Mesenchymal stem cell (in vitro differentiated cells and primary cell): ENCODE results near the gene WNT8B.

Experiments used
- DNase-seq: peaks from one replicate; pipeline ENCODE4 v3.0.0-alpha.2; 2013
- H2AFZ ChIP-seq: one replicate; pipeline ENCODE4 v1.6.1; 2013; ENCODE audit warnings: low read depth, mild to moderate bottlenecking, control low read depth, inconsistent platforms, low read length, moderate library complexity
- H2AK5ac ChIP-seq: 2 replicates; pipeline ENCODE4 v1.6.1; 2013; ENCODE audit warnings: low read length, moderate library complexity, mild to moderate bottlenecking, inconsistent platforms; ENCODE audit not compliant: severe bottlenecking
- H2BK120ac ChIP-seq: one replicate; pipeline ENCODE4 v1.6.1; 2013; ENCODE audit warnings: low read depth, mild to moderate bottlenecking, inconsistent platforms, low read length, moderate library complexity
- H2BK12ac ChIP-seq, 2 experiments: one replicate each; pipeline ENCODE4 v1.6.1; 2013; ENCODE audit warnings: inconsistent platforms in 2 of 2, low read length in 2 of 2, mild to moderate bottlenecking in 2 of 2, moderate library complexity in 2 of 2, control low read depth in 1 of 2
- H2BK15ac ChIP-seq: one replicate; pipeline ENCODE4 v1.6.1; 2013; ENCODE audit warnings: mild to moderate bottlenecking, low read depth, inconsistent platforms; ENCODE audit not compliant: poor library complexity, severe bottlenecking
- H2BK5ac ChIP-seq: 2 replicates; pipeline ENCODE4 v1.6.1; 2013; ENCODE audit warnings: low read depth, mild to moderate bottlenecking, low read length, control low read depth, inconsistent platforms; ENCODE audit not compliant: poor library complexity, severe bottlenecking
- H3K14ac ChIP-seq, 2 experiments: one replicate each; pipeline ENCODE4 v1.6.1; 2013; ENCODE audit warnings: inconsistent platforms in 2 of 2, low read length in 2 of 2, control low read depth in 1 of 2, mild to moderate bottlenecking in 1 of 2, moderate library complexity in 1 of 2
- H3K18ac ChIP-seq, 2 experiments: one replicate each; pipeline ENCODE4 v1.6.1; 2013; ENCODE audit warnings: inconsistent platforms in 2 of 2, low read length in 2 of 2, control low read depth in 1 of 2, low read depth in 1 of 2, mild to moderate bottlenecking in 1 of 2
- H3K23ac ChIP-seq, 2 experiments: one replicate each; pipeline ENCODE4 v1.6.1; 2013; ENCODE audit warnings: inconsistent platforms in 2 of 2, low read length in 2 of 2, mild to moderate bottlenecking in 2 of 2, moderate library complexity in 2 of 2, control low read depth in 1 of 2
- H3K27ac ChIP-seq: 2 replicates; pipeline ENCODE4 v1.5.1; 2013; ENCODE audit warnings: mild to moderate bottlenecking, moderate library complexity, low read length, control low read depth, inconsistent platforms; ENCODE audit not compliant: poor library complexity, severe bottlenecking
- H3K27me3 ChIP-seq, 2 experiments: 2 replicates each; pipeline versions ENCODE4 v1.6.1 to v1.7.0; 2013; ENCODE audit warnings: low read length in 2 of 2, mild to moderate bottlenecking in 2 of 2, moderate library complexity in 2 of 2, control low read depth in 1 of 2, inconsistent platforms in 1 of 2; ENCODE audit not compliant: control insufficient read depth in 1 of 2, insufficient read depth in 1 of 2
- H3K36me3 ChIP-seq, 2 experiments: 2 replicates each; pipeline versions ENCODE4 v1.6.1 to v1.7.0; 2013; ENCODE audit warnings: low read length in 2 of 2, control low read depth in 1 of 2, inconsistent platforms in 1 of 2, low read depth in 1 of 2, mild to moderate bottlenecking in 1 of 2; ENCODE audit not compliant: insufficient read depth in 2 of 2, control insufficient read depth in 1 of 2
- H3K4ac ChIP-seq, 2 experiments: one replicate each; pipeline ENCODE4 v1.6.1; 2013; ENCODE audit warnings: inconsistent platforms in 2 of 2, low read length in 2 of 2, mild to moderate bottlenecking in 2 of 2, moderate library complexity in 2 of 2, control low read depth in 1 of 2, low read depth in 1 of 2
- H3K4me1 ChIP-seq: 2 replicates; pipeline ENCODE4 v1.6.1; 2013; ENCODE audit warnings: low read depth, low read length, control low read depth; ENCODE audit not compliant: control insufficient read depth, insufficient read depth
- H3K4me2 ChIP-seq: 2 replicates; pipeline ENCODE4 v1.6.1; 2013; ENCODE audit warnings: low read length, mild to moderate bottlenecking, inconsistent platforms; ENCODE audit not compliant: poor library complexity, severe bottlenecking
- H3K4me3 ChIP-seq, 2 experiments: 2 replicates each; pipeline versions ENCODE4 v1.5.1 to v1.7.0; 2013; ENCODE audit warnings: low read length in 2 of 2, mild to moderate bottlenecking in 2 of 2, control low read depth in 1 of 2, low read depth in 1 of 2; ENCODE audit not compliant: insufficient read depth in 1 of 2
- H3K79me1 ChIP-seq: replicated peaks from 2 replicates; pipeline ENCODE4 v1.6.1; 2013; ENCODE audit warnings: mild to moderate bottlenecking, control low read depth, low read length, inconsistent platforms; ENCODE audit not compliant: poor library complexity, severe bottlenecking
- H3K9ac ChIP-seq: 2 replicates; pipeline ENCODE4 v1.7.0; 2013; ENCODE audit warnings: mild to moderate bottlenecking, low read length, moderate library complexity
- H3K9me3 ChIP-seq: 2 replicates; pipeline ENCODE4 v1.7.0; 2013; ENCODE audit warnings: mild to moderate bottlenecking, low read length; ENCODE audit not compliant: control insufficient read depth
- H4K8ac ChIP-seq: one replicate; pipeline ENCODE4 v1.6.1; 2013; ENCODE audit warnings: inconsistent platforms, mild to moderate bottlenecking, low read length, moderate library complexity
- H4K91ac ChIP-seq: one replicate; pipeline ENCODE4 v1.6.1; 2013; ENCODE audit warnings: mild to moderate bottlenecking, low read length, inconsistent platforms
- WGBS: methylation state at CpG from one replicate; pipeline ENCODE4 v1.1.7; 2013; ENCODE audit warnings: mixed read lengths; 5-methylcytosine and 5-hydroxymethylcytosine counted together

WNT8B gene

GRCh38 chr10:100508691-100509150 is 45.9 kb downstream of the WNT8B start:
- H3K14ac ChIP-seq: no peak overlapping the region
- no peak overlapping the region for H2BK5ac ChIP-seq
- peaks cover 0 to 23% of the 10 kb centered on the region in 2 experiments for H3K27me3 ChIP-seq
- H3K23ac ChIP-seq: no peak overlapping the region
- H3K9me3 ChIP-seq: no peaks in the 10 kb centered on the region
- no peak overlapping the region for H3K27ac ChIP-seq
- whole genome bisulfite sequencing: 42% methylated on average over 3 of the region's 3 CpGs
- H2AFZ ChIP-seq: no peak overlapping the region
- H2BK15ac ChIP-seq: no peak overlapping the region
- H2AK5ac ChIP-seq: no peak overlapping the region
- peak; percentile 72 for DNase-seq
- H3K4me1 ChIP-seq: peaks cover 4% of the 10 kb centered on the region
- H4K8ac ChIP-seq: no peak overlapping the region
- H3K9ac ChIP-seq: no peak overlapping the region
- H2BK120ac ChIP-seq: no peak overlapping the region
- no peak overlapping the region for H3K4me2 ChIP-seq
- H3K79me1 ChIP-seq: no peaks in the 10 kb centered on the region
- no peak overlapping the region for H4K91ac ChIP-seq
- H3K4me3 ChIP-seq: no peak overlapping the region
- H3K18ac ChIP-seq: no peak overlapping the region
- H3K36me3 ChIP-seq: peaks cover 14 to 23% of the 10 kb centered on the region in 2 experiments
- no peak overlapping the region for H3K4ac ChIP-seq
- H2BK12ac ChIP-seq: no peak overlapping the region

- DNase-seq: no peak
- Histone ChIP-seq H3K23ac (no peak overlapping the region), H3K4me1 (peaks cover 4% of the 10 kb centered on the region), H2BK5ac (no peak overlapping the region), H4K8ac (no peak overlapping the region), H3K27ac (no peak overlapping the region), H3K79me1 (no peaks in the 10 kb centered on the region), H3K36me3 (peaks cover 14 to 23% of the 10 kb centered on the region in 2 experiments), H2BK15ac (no peak overlapping the region), H3K9ac (no peak overlapping the region), H2BK120ac (no peak overlapping the region), H3K4ac (no peak overlapping the region), H3K18ac (no peak overlapping the region), H3K4me2 (no peak overlapping the region), H2AK5ac (no peak overlapping the region), H2BK12ac (no peak overlapping the region), H3K4me3 (no peak overlapping the region), H3K9me3 (no peaks in the 10 kb centered on the region), H2AFZ (no peak overlapping the region), H4K91ac (no peak overlapping the region), H3K27me3 (peaks cover 0 to 23% of the 10 kb centered on the region in 2 experiments), H3K14ac (no peak overlapping the region)
- 54% methylated on average over 6 of the region's 8 CpGs for WGBS
Measured at GRCh38 chr10:100509241-100509840, 46.5 kb downstream of the WNT8B start.

GRCh38 chr10:100510533-100511308 is 47.9 kb downstream of the WNT8B start:
- Histone ChIP-seq H2AK5ac (no peak overlapping the region), H2AFZ (no peak overlapping the region), H3K4me2 (no peak overlapping the region), H3K4me3 (no peak overlapping the region), H3K27me3 (peaks cover 0 to 18% of the 10 kb centered on the region in 2 experiments), H3K36me3 (peaks cover 14 to 19% of the 10 kb centered on the region in 2 experiments), H2BK5ac (no peak overlapping the region), H3K18ac (no peak overlapping the region), H3K9ac (no peak overlapping the region), H4K8ac (no peak overlapping the region), H3K79me1 (no peaks in the 10 kb centered on the region), H4K91ac (no peak overlapping the region), H2BK15ac (no peak overlapping the region), H3K4ac (no peak overlapping the region), H2BK12ac (no peak overlapping the region), H3K9me3 (no peaks in the 10 kb centered on the region), H3K14ac (no peak overlapping the region), H3K27ac (no peak overlapping the region), H2BK120ac (no peak overlapping the region), H3K23ac (no peak overlapping the region), H3K4me1 (peaks cover 4% of the 10 kb centered on the region)
- no peak for DNase-seq
- 86% methylated on average over 7 of the region's 7 CpGs for WGBS

- H2BK15ac ChIP-seq: no peak overlapping the region
- H3K4me3 ChIP-seq: no peak overlapping the region
- no peak overlapping the region for H2AK5ac ChIP-seq
- H4K8ac ChIP-seq: no peak overlapping the region
- no peak overlapping the region for H4K91ac ChIP-seq
- peaks cover 7% of the 10 kb centered on the region for H3K4me1 ChIP-seq
- no peak overlapping the region for H3K27ac ChIP-seq
- no peak overlapping the region for H3K18ac ChIP-seq
- 75% methylated on average over 3 of the region's 3 CpGs for WGBS
- peaks cover 4 to 16% of the 10 kb centered on the region in 2 experiments for H3K36me3 ChIP-seq
- no peak overlapping the region for H2AFZ ChIP-seq
- no peaks in the 10 kb centered on the region for H3K9me3 ChIP-seq
- H3K14ac ChIP-seq: no peak overlapping the region
- no peak overlapping the region for H2BK5ac ChIP-seq
- no peaks in the 10 kb centered on the region for H3K79me1 ChIP-seq
- no peak for DNase-seq
- H3K4me2 ChIP-seq: no peak overlapping the region
- no peak overlapping the region for H2BK120ac ChIP-seq
- H2BK12ac ChIP-seq: no peak overlapping the region
- H3K23ac ChIP-seq: no peak overlapping the region
- H3K4ac ChIP-seq: no peak overlapping the region
- peaks cover 0 to 13% of the 10 kb centered on the region in 2 experiments for H3K27me3 ChIP-seq
- H3K9ac ChIP-seq: no peak overlapping the region
Measured at GRCh38 chr10:100515612-100516011, 52.8 kb downstream of the WNT8B start.
